ENCODE measurements around the gene MBOAT2.

DNA sequence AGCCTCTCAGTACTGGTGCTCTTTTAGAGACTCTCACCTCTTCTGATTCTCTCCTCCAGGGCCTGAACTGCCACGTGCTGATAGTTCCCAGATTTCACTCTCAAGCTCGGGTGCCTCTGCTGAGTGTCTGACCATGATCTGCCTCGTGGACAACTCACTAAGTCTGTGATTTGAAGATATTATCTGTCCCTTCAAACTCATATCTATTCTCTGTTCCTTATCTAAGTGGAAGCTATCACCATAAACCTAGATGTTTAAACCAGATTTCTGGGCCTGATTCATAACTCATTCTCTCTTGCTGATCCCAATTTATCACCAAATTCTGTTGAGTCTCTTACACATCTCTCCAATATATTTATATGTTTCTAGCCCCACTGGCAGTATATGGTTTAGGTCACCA lies 136.1 kb downstream of the MBOAT2 start:
- TF ChIP-seq, protein P1, sequence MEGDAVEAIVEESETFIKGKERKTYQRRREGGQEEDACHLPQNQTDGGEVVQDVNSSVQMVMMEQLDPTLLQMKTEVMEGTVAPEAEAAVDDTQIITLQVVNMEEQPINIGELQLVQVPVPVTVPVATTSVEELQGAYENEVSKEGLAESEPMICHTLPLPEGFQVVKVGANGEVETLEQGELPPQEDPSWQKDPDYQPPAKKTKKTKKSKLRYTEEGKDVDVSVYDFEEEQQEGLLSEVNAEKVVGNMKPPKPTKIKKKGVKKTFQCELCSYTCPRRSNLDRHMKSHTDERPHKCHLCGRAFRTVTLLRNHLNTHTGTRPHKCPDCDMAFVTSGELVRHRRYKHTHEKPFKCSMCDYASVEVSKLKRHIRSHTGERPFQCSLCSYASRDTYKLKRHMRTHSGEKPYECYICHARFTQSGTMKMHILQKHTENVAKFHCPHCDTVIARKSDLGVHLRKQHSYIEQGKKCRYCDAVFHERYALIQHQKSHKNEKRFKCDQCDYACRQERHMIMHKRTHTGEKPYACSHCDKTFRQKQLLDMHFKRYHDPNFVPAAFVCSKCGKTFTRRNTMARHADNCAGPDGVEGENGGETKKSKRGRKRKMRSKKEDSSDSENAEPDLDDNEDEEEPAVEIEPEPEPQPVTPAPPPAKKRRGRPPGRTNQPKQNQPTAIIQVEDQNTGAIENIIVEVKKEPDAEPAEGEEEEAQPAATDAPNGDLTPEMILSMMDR (IDR thresholded peaks at IDR 0.05): no peak
- no peak for TF ChIP-seq POLR2A (IDR thresholded peaks at IDR 0.05)
